Esophagus (tissue), 2 donors: ENCODE measurements around the gene RPF1. TPM values are rescaled to one million over a fixed set of nuclear protein-coding genes. Genes with fewer than 3 reads are reported as not detected.
"Not testable (repeated sequence)": the region's sequence is repeated elsewhere in the genome, so short reads cannot be mapped to it uniquely, and the experiment has no call there.

Experiments used
- H3K27ac ChIP-seq, 2 donors: one replicate each; pipeline ENCODE4 v1.5.1; 2013; ENCODE audit warnings: low read depth in 2 of 2, mild to moderate bottlenecking in 2 of 2, inconsistent platforms in 1 of 2, low read length in 1 of 2, moderate library complexity in 1 of 2
- H3K27me3 ChIP-seq, 2 donors: one replicate each; pipeline ENCODE4 v1.6.1; 2013; ENCODE audit warnings: low read length in 2 of 2, control low read depth in 1 of 2, mild to moderate bottlenecking in 1 of 2; ENCODE audit not compliant: insufficient read depth in 2 of 2, control insufficient read depth in 1 of 2
- H3K36me3 ChIP-seq, 2 donors: one replicate each; pipeline ENCODE4 v1.6.1; 2013; ENCODE audit warnings: low read length in 1 of 2; ENCODE audit not compliant: control insufficient read depth in 2 of 2, insufficient read depth in 2 of 2
- H3K4me1 ChIP-seq, 2 donors: one replicate each; pipeline ENCODE4 v1.6.1; 2013; ENCODE audit warnings: low read length in 1 of 2; ENCODE audit not compliant: control insufficient read depth in 2 of 2, insufficient read depth in 2 of 2
- H3K4me3 ChIP-seq, 2 donors: one replicate each; pipeline ENCODE4 v1.5.1; 2013; ENCODE audit warnings: low read length in 2 of 2, mild to moderate bottlenecking in 2 of 2, low read depth in 1 of 2, moderate library complexity in 1 of 2
- H3K9me3 ChIP-seq, 2 donors: one replicate each; pipeline ENCODE4 v1.6.1; 2013; ENCODE audit warnings: mild to moderate bottlenecking in 2 of 2, low read depth in 1 of 2, low read length in 1 of 2, moderate library complexity in 1 of 2; ENCODE audit not compliant: control insufficient read depth in 2 of 2, insufficient read depth in 1 of 2
- WGBS, 2 donors: extraction: QIAGEN DNeasy Blood & Tissue Kit; methylation state at CpG; one replicate each; pipeline ENCODE4 v1.1.7; 2013; 5-methylcytosine and 5-hydroxymethylcytosine counted together
- polyA plus RNA-seq, 2 donors: library from polyadenylated mRNA; stranded (reverse); fragments of 200-250 nt; gene quantifications; one replicate each; pipeline ENCODE4 v1.2.3, GENCODE V29; 2013
- donor health status: healthy with polysubstance abuse.
- donor health status: Bipolar disorder and iron deficiency.

The RPF1 gene
- polyA plus RNA-seq, 2 donors = 10.1 to 27.5 TPM

GRCh38 chr1:84506729-84507453 lies 27.8 kb downstream of the RPF1 start:
- Histone ChIP-seq H3K36me3 (no peaks in the 10 kb centered on the region), H3K9me3 (no peaks in the 10 kb centered on the region), H3K4me1 (no peaks in the 10 kb centered on the region), H3K27me3 (no peaks in the 10 kb centered on the region), H3K27ac (peak overlapping the region; percentile 94 to 96), H3K4me3 (peak overlapping the region; percentile 83 to 100)
- WGBS, 2 donors = 15 to 18% methylated on average over 26 of the region's 26 CpGs

GRCh38 chr1:84507887-84508286 lies 28.8 kb downstream of the RPF1 start:
- H3K4me3 ChIP-seq, H3K4me1 ChIP-seq, H3K9me3 ChIP-seq, H3K27ac ChIP-seq, H3K36me3 ChIP-seq, H3K27me3 ChIP-seq: not testable (repeated sequence)
- WGBS, 2 donors = 92 to 95% methylated on average over 14 of the region's 14 CpGs

GRCh38 chr1:84508510-84508909 lies 29.4 kb downstream of the RPF1 start:
- H3K36me3 ChIP-seq = no peaks in the 10 kb centered on the region
- no peak overlapping the region for H3K27ac ChIP-seq
- no peak overlapping the region for H3K4me3 ChIP-seq
- no peaks in the 10 kb centered on the region for H3K4me1 ChIP-seq
- whole genome bisulfite sequencing, 2 donors = 96 to 97% methylated on average over 1 of the region's 1 CpG
- no peaks in the 10 kb centered on the region for H3K27me3 ChIP-seq
- H3K9me3 ChIP-seq = no peaks in the 10 kb centered on the region

- no peaks in the 10 kb centered on the region for H3K27me3 ChIP-seq
- no peaks in the 10 kb centered on the region for H3K4me1 ChIP-seq
- H3K27ac ChIP-seq = no peak overlapping the region
- 98 to 99% methylated on average over 4 of the region's 4 CpGs for WGBS, 2 donors
- H3K36me3 ChIP-seq = no peaks in the 10 kb centered on the region
- no peaks in the 10 kb centered on the region for H3K9me3 ChIP-seq
- no peak overlapping the region for H3K4me3 ChIP-seq
Observed at GRCh38 chr1:84509029-84509428, 30.0 kb downstream of the RPF1 start.

GRCh38 chr1:84510165-84510564 lies 31.1 kb downstream of the RPF1 start:
- Histone ChIP-seq H3K27me3 (no peaks in the 10 kb centered on the region), H3K36me3 (no peaks in the 10 kb centered on the region), H3K4me3 (no peak overlapping the region), H3K27ac (no peak overlapping the region), H3K4me1 (no peaks in the 10 kb centered on the region), H3K9me3 (no peaks in the 10 kb centered on the region)
- WGBS, 2 donors = 43 to 55% methylated on average over 2 of the region's 2 CpGs

- H3K27ac ChIP-seq = no peak overlapping the region
- H3K4me3 ChIP-seq = no peak overlapping the region
- no peaks in the 10 kb centered on the region for H3K4me1 ChIP-seq
- no peaks in the 10 kb centered on the region for H3K27me3 ChIP-seq
- no peaks in the 10 kb centered on the region for H3K9me3 ChIP-seq
- 76 to 86% methylated on average over 3 of the region's 3 CpGs for WGBS, 2 donors
- no peaks in the 10 kb centered on the region for H3K36me3 ChIP-seq
Observed at GRCh38 chr1:84510668-84511067, 31.6 kb downstream of the RPF1 start.

GRCh38 chr1:84524590-84524989 lies 45.5 kb downstream of the RPF1 start:
- no peaks in the 10 kb centered on the region for H3K9me3 ChIP-seq
- H3K36me3 ChIP-seq = no peaks in the 10 kb centered on the region
- no peak overlapping the region for H3K4me3 ChIP-seq
- no peaks in the 10 kb centered on the region for H3K4me1 ChIP-seq
- H3K27me3 ChIP-seq = no peaks in the 10 kb centered on the region
- H3K27ac ChIP-seq = no peak overlapping the region

GRCh38 chr1:84525779-84526178 lies 46.7 kb downstream of the RPF1 start:
- no peaks in the 10 kb centered on the region for H3K36me3 ChIP-seq

GRCh38 chr1:84538599-84538998 lies 59.5 kb downstream of the RPF1 start:
- Histone ChIP-seq H3K27ac (no peak overlapping the region), H3K9me3 (no peaks in the 10 kb centered on the region), H3K4me3 (no peak overlapping the region), H3K27me3 (no peaks in the 10 kb centered on the region), H3K4me1 (no peaks in the 10 kb centered on the region), H3K36me3 (no peaks in the 10 kb centered on the region)

More at GRCh38 chr1:84525779-84526178, 46.7 kb downstream of the RPF1 start:
- Histone ChIP-seq H3K4me3 (no peak overlapping the region), H3K4me1 (no peaks in the 10 kb centered on the region), H3K27ac (no peak overlapping the region), H3K27me3 (no peaks in the 10 kb centered on the region), H3K9me3 (no peaks in the 10 kb centered on the region)
- WGBS, 2 donors = 85% methylated on average over 1 of the region's 1 CpG

GRCh38 chr1:84539972-84540371 lies 60.9 kb downstream of the RPF1 start:
- H3K9me3 ChIP-seq = no peaks in the 10 kb centered on the region
- no peak overlapping the region for H3K4me3 ChIP-seq
- no peaks in the 10 kb centered on the region for H3K4me1 ChIP-seq
- no peaks in the 10 kb centered on the region for H3K27me3 ChIP-seq
- H3K27ac ChIP-seq = no peak overlapping the region
- no peaks in the 10 kb centered on the region for H3K36me3 ChIP-seq
- WGBS, 2 donors = 56 to 66% methylated on average over 3 of the region's 3 CpGs
